AG09309 (cell line): ENCODE measurements around the gene GBF1.

Experiments used
- DNase-seq: peaks from one replicate; pipeline ENCODE4 v3.0.0-alpha.2; 2010; ENCODE audit warnings: low read depth
- H3K4me3 ChIP-seq: 2 replicates; pipeline ENCODE4 v1.5.1; 2011; ENCODE audit warnings: mild to moderate bottlenecking, low read depth, low read length, moderate library complexity; ENCODE audit not compliant: control insufficient read depth
- TF ChIP-seq, protein P1 (sequence below): IDR thresholded peaks from 2 replicates; pipeline ENCODE4 v1.5.1; 2011; ENCODE audit warnings: mild to moderate bottlenecking, low read depth, low read length, inconsistent platforms; ENCODE audit not compliant: insufficient read depth, control insufficient read depth; ENCODE audit errors: missing control alignments

Gene GBF1

DNA sequence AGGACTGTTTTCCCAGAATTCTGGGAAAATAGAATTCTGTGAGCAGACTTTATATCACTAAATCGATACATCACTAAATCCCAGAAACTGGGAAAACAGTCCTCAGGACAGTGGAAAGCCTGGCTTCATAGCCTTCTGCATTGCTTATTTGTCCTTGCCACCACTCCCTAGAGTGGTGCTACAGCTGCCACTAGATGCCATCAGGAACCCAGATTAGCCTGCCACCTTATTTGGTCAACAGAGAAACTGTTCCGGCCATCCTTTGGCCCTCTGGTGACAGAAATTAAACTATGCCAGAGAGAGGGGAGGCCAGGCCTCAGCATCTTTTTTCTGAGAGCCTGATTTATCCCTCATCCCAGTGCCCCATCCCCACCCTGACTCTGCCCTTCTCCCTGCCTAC, 130.5 kb downstream of the GBF1 start:
- no peak for DNase-seq
- TF ChIP-seq, protein P1, sequence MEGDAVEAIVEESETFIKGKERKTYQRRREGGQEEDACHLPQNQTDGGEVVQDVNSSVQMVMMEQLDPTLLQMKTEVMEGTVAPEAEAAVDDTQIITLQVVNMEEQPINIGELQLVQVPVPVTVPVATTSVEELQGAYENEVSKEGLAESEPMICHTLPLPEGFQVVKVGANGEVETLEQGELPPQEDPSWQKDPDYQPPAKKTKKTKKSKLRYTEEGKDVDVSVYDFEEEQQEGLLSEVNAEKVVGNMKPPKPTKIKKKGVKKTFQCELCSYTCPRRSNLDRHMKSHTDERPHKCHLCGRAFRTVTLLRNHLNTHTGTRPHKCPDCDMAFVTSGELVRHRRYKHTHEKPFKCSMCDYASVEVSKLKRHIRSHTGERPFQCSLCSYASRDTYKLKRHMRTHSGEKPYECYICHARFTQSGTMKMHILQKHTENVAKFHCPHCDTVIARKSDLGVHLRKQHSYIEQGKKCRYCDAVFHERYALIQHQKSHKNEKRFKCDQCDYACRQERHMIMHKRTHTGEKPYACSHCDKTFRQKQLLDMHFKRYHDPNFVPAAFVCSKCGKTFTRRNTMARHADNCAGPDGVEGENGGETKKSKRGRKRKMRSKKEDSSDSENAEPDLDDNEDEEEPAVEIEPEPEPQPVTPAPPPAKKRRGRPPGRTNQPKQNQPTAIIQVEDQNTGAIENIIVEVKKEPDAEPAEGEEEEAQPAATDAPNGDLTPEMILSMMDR: no peak
- no peak overlapping the region for H3K4me3 ChIP-seq

DNA sequence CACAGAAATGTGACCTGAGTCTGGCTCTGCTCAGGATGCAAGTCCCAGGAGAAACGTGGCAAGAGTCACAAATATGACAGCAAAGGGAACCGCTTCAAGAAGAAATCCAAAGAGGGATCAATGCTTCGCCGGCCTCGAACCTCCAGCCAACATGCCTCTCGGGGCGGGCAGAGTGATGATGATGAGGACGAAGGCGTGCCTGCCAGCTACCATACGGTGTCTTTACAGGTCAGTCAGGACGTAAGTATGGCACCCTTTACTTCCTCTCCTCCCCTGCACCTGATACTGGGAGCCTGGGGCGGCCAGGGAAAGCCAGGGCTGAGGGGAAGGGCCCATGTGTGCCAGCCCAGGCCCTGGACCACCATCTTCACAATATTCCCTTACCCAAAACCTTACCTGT, 131.6 kb downstream of the GBF1 start:
- no peak for DNase-seq
- TF ChIP-seq, protein P1: no peak

DNA sequence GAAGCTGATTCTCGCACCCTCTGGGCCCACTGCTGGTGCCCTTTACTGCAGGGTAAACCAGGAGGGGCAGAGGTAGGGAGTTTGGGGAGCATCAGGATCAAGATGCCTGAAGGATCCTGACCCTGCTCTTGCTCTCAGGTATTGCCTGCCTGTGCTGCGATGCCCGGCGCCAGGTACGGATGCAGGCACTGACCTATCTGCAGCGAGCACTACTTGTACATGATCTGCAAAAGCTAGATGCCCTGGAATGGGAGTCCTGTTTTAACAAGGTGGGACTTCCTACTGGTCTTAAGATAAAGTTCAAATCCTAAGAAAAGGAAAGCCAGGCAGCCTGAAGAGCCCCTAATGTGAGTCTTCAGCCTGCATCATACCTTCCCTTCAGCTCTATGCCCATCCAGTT, 134.1 kb downstream of the GBF1 start:
- DNase-seq: no peak
- H3K4me3 ChIP-seq: no peak overlapping the region
- TF ChIP-seq, protein P1: no peak

More for the DNA sequence above, 131.6 kb downstream of the GBF1 start:
- H3K4me3 ChIP-seq: no peak overlapping the region

DNA sequence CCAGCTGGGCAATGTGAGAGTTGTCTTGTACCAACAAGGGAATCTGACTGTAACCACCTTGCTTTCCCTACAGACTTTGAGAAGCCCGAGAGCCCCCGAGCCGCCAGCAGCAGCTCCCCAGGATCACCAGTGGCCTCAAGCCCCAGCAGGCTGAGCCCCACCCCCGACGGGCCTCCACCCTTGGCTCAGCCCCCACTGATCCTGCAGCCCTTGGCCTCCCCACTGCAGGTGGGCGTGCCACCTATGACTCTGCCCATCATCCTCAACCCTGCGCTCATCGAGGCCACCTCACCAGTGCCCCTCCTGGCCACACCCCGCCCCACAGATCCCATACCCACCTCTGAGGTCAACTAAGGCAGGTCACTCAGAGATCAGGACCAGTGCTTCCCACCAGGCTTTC, 136.7 kb downstream of the GBF1 start:
- TF ChIP-seq, protein P1: no peak
- DNase-seq: no peak

DNA sequence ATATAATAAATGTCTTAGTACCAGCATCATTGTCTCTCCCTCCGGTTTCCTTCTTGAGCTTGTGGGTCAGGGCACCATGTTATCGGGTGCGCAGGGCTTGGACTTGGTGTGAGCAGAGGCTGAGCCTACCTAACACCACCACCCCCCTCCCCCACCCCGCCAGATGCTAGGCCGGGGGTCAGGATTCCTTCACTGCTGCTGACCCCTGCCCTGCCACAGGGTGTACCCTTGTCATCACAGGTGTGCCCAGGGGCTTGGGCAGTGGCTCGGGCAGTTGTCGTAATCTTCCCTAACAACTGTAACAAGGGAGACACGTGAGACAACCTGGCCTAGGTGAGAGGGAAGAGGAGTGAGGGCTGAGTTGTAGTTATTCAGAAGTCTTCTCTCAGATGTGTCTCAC, 137.5 kb downstream of the GBF1 start:
- no peak overlapping the region for H3K4me3 ChIP-seq
- DNase-seq: no peak
- TF ChIP-seq, protein P1: no peak

More for the DNA sequence above, 136.7 kb downstream of the GBF1 start:
- no peak overlapping the region for H3K4me3 ChIP-seq

DNA sequence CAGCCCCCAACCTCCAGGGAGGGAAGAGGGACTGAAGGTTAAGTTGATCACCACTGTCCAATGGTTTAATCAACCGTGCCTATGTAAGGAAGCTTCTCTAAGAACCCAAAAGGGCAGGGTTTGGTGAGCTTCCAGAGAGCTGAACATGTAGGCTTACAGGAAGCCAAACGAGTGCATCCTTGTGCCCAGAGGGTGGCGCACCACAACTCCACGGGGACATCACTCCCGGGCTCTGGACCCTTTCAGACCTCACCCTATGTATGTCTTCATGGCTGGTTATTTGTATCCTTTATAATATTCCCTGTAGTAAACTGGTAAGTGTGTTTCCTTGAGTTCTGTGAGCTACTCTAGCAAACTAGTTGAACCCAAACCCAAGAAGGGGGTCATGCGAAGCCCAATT, 138.7 kb downstream of the GBF1 start:
- no peak for DNase-seq

More for the DNA sequence above, 138.7 kb downstream of the GBF1 start:
- TF ChIP-seq, protein P1: no peak
- H3K4me3 ChIP-seq: no peak overlapping the region
